Panc1 (cell line): ENCODE data around the gene DYDC1. TPM values are rescaled to one million over a fixed set of nuclear protein-coding genes. Genes with fewer than 3 reads are reported as not detected.

Experiments used
- ATAC-seq: fragments of 200-7000 bp; cut with Tn5 transposase; 2 replicates; pipeline ENCODE4 v1.9.1; 2020; ENCODE audit warnings: mild to moderate bottlenecking, moderate library complexity
- BruUV-seq: library from RNA; stranded (reverse); fragments of 400-500 nt; replicated peaks from 2 replicates; lab custom pipeline; 2021; lab: Mats Ljungman, UMichigan
- CTCF ChIA-PET: fragments of 300-600 bp; sonication (Branson Sonifier 250); formaldehyde crosslinking; loops from one replicate; lab custom pipeline; 2022; ENCODE audit warnings: antibody characterized with exemption; lab: Charles Lee
- POLR2A ChIA-PET: fragments of 300-600 bp; sonication (Branson Sonifier 250); formaldehyde crosslinking; loops from one replicate; lab custom pipeline; 2022; ENCODE audit warnings: antibody characterized with exemption; lab: Charles Lee
- DNase-seq: peaks from one replicate; pipeline ENCODE4 v3.0.0-alpha.2; 2010; ENCODE audit warnings: low read depth, low spot score
- H3K27ac ChIP-seq: 2 replicates; pipeline ENCODE4 v1.5.1; 2011; ENCODE audit warnings: mild to moderate bottlenecking, low read length, inconsistent platforms
- H3K27me3 ChIP-seq: fragments of 200-500 bp; sonication (Bioruptor generic); 2 replicates; pipeline ENCODE4 v1.6.0; 2014; ENCODE audit warnings: low read length, inconsistent platforms; ENCODE audit not compliant: control insufficient read depth, insufficient read depth
- H3K36me3 ChIP-seq: fragments of 200-500 bp; sonication (Bioruptor generic); 2 replicates; pipeline ENCODE4 v1.5.1; 2014; ENCODE audit warnings: inconsistent platforms, mild to moderate bottlenecking, low read length, moderate library complexity; ENCODE audit not compliant: control insufficient read depth, insufficient read depth
- H3K4me1 ChIP-seq: 2 replicates; pipeline ENCODE4 v1.5.1; 2011; ENCODE audit warnings: inconsistent platforms, mild to moderate bottlenecking, low read length, moderate library complexity; ENCODE audit not compliant: control insufficient read depth, insufficient read depth
- H3K4me3 ChIP-seq, 2 experiments: 2 replicates each; pipeline ENCODE4 v1.5.1; 2011 to 2012; ENCODE audit warnings: low read depth in 2 of 2, low read length in 2 of 2, mild to moderate bottlenecking in 2 of 2, inconsistent platforms in 1 of 2, moderate library complexity in 1 of 2
- H3K9me3 ChIP-seq: fragments of 200-500 bp; sonication (Bioruptor generic); 2 replicates; pipeline ENCODE4 v1.5.1; 2014; ENCODE audit warnings: low read depth, mild to moderate bottlenecking, inconsistent platforms, low read length, moderate library complexity; ENCODE audit not compliant: control insufficient read depth, insufficient read depth
- CTCF ChIP-seq: fragments of 450-650 bp; IDR thresholded peaks from 2 replicates; pipeline ENCODE4 v1.5.1; 2017; ENCODE audit warnings: mild to moderate bottlenecking
- POLR2AphosphoS5 ChIP-seq: IDR thresholded peaks from 2 replicates; pipeline ENCODE4 v1.6.1; 2012; ENCODE audit warnings: mild to moderate bottlenecking, low read depth, low read length, moderate library complexity
- REST ChIP-seq, 2 experiments: IDR thresholded peaks; 2 replicates each; pipeline ENCODE4 v1.6.1; 2011 to 2012; ENCODE audit warnings: low read depth in 2 of 2, control low read depth in 1 of 2, low read length in 1 of 2, mild to moderate bottlenecking in 1 of 2, moderate library complexity in 1 of 2; ENCODE audit not compliant: insufficient read depth in 1 of 2
- SIN3A ChIP-seq: IDR thresholded peaks from 2 replicates; pipeline ENCODE4 v1.6.1; 2012; ENCODE audit warnings: low read depth, mild to moderate bottlenecking, low read length, moderate library complexity, borderline replicate concordance; ENCODE audit not compliant: insufficient read depth
- TCF7L2 ChIP-seq: IDR thresholded peaks from 2 replicates; pipeline ENCODE4 v1.6.1; 2011; ENCODE audit warnings: mild to moderate bottlenecking, low read depth, low read length, inconsistent platforms
- in situ Hi-C: cut with HindIII; loops from 2 replicates; pipeline ENCODE4 v1.10.0; 2016; ENCODE audit warnings: low sequenced_read_pairs, low pct_unique_long_range_greater_than_20kb
- intact Hi-C: fragments of 100-400 bp; cut with micrococcal nuclease; formaldehyde crosslinking; loops from one replicate; pipeline ENCODE4 v1.10.0; 2022; ENCODE audit not compliant: unreplicated experiment
- total RNA-seq: library from RNA; stranded (reverse); gene quantifications from one replicate; pipeline ENCODE4 v1.2.1, GENCODE V29; 2021; ENCODE audit not compliant: unreplicated experiment

DYDC1 gene
- total RNA-seq, 1 experiment from 2014 or later: not detected

GRCh38 chr10:80405626-80406025 is 49.1 kb upstream of the DYDC1 start:
- no peak for TF ChIP-seq CTCF
- no peak for TF ChIP-seq POLR2AphosphoS5
- TF ChIP-seq REST (IDR thresholded peaks at IDR 0.05; ENCODE audit: insufficient read depth in 1 of 2, low read depth in 2 of 2, low read length in 1 of 2): no peak
- no peak for TF ChIP-seq SIN3A
- TF ChIP-seq TCF7L2: no peak
- peaks cover 10% of the 10 kb centered on the region; the same call in 1 of the 2 replicates for H3K4me1 ChIP-seq
- DNase-seq (no peak), ATAC-seq (no peak)
- CTCF ChIA-PET: interaction anchor here (0.5 kb wide), 1 partner anchor 40 kb away, joined by 7 read pairs; no protein-coding TSS in a partner anchor
- in situ Hi-C loops (no loop called here), intact Hi-C loops (no loop called here)
- no peaks in the 10 kb centered on the region for H3K9me3 ChIP-seq
- no peak overlapping the region for H3K4me3 ChIP-seq
- H3K27ac ChIP-seq: no peak overlapping the region
- H3K36me3 ChIP-seq: no peaks in the 10 kb centered on the region
- POLR2A ChIA-PET: no interaction called here
- no TSS peak for BruUV-seq
- H3K27me3 ChIP-seq: no peaks in the 10 kb centered on the region

- intact Hi-C loops: no loop called here
- in situ Hi-C loops: no loop called here
- no peaks in the 10 kb centered on the region for H3K27me3 ChIP-seq
- POLR2A ChIA-PET: no interaction called here
- DNase-seq (no peak), ATAC-seq (no peak)
- CTCF ChIA-PET: no interaction called here
- no peaks in the 10 kb centered on the region for H3K36me3 ChIP-seq
- no peak for TF ChIP-seq TCF7L2
- no peak for TF ChIP-seq SIN3A
- TF ChIP-seq CTCF: no peak
- no peak for TF ChIP-seq POLR2AphosphoS5
- no peak for TF ChIP-seq REST (IDR thresholded peaks at IDR 0.05; ENCODE audit: insufficient read depth in 1 of 2, low read depth in 2 of 2, low read length in 1 of 2)
- BruUV-seq: no TSS peak
- H3K9me3 ChIP-seq: no peaks in the 10 kb centered on the region
- no peak overlapping the region for H3K27ac ChIP-seq
- peaks cover 10% of the 10 kb centered on the region; the same call in 1 of the 2 replicates for H3K4me1 ChIP-seq
- H3K4me3 ChIP-seq: no peak overlapping the region
These were observed 48.5 kb upstream of the DYDC1 start for GRCh38 chr10:80405035-80405434.
